ENCODE data around the gene CNMD.
"Not testable (repeated sequence)": the region's sequence is repeated elsewhere in the genome, so short reads cannot be mapped to it uniquely, and the experiment has no call there.

GRCh38 chr13:52721356-52721755 lies 18.3 kb downstream of the CNMD start:
- not testable (repeated sequence) for TF ChIP-seq POLR2A, CTCF, POLR2AphosphoS5, EP300 (IDR thresholded peaks at IDR 0.05)
